HS-5 (cell line): ENCODE data around the gene ALKBH1.
"Not testable (repeated sequence)": the region's sequence is repeated elsewhere in the genome, so short reads cannot be mapped to it uniquely, and the experiment has no call there.

Source experiments
- DNase-seq: peaks from one replicate; pipeline ENCODE4 v3.0.0-alpha.2; 2012; ENCODE audit warnings: low read depth

The ALKBH1 gene

DNA sequence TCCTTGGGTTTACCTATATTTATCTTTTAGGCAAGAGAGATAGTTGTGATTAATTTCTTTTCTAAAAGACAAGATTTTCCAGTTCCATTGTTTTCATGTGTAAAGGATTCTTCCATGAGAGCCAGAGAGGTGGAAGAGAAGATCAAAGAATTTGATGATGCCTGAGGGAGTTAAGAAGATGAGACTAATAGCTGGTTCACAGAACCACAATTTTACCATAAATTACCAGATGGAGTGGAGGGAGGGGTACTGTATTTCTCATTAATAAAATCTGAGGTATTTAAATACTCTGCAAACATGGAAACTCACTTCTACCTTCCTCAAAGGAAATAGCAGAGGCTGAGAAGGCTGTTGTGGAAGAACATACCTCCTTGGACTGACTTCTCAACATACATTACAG is 34.6 kb downstream of the ALKBH1 start:
- no peak for DNase-seq

- no peak for DNase-seq
Observed at GRCh38 chr14:77667331-77667730, 40.5 kb downstream of the ALKBH1 start.

DNA sequence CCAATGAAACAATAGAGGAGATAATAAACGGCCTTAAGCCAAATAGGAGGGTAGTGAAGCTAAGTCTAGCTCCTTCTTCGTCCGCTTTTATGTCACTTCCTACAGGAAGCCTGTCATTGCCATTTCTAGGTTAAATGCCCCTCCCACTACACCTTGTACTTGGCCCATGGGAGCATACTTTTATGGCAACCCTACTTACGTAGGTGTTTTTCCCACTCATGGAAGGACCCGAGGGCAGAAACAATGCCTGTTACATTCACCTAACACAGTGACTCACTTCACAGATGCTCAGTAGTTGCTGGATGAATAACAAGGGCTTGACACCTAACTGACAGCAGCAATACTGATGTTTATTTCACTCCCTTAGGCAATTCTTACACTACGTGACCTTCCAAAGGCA is 44.5 kb downstream of the ALKBH1 start:
- no peak for DNase-seq

DNA sequence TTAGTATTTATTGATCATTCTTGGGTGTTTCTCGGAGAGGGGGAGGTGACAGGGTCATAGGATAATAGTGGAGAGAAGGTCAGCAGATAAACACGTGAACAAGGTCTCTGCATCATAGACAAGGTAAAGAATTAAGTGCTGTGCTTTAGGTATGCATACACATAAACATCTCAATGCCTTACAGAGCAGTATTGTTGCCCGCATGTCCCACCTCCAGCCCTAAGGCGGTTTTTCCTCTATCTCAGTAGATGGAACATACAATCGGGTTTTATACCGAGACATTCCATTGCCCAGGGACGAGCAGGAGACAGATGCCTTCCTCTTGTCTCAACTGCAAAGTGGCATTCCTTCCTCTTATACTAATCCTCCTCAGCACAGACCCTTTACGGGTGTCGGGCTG is 46.3 kb downstream of the ALKBH1 start:
- not testable (repeated sequence) for DNase-seq

DNA sequence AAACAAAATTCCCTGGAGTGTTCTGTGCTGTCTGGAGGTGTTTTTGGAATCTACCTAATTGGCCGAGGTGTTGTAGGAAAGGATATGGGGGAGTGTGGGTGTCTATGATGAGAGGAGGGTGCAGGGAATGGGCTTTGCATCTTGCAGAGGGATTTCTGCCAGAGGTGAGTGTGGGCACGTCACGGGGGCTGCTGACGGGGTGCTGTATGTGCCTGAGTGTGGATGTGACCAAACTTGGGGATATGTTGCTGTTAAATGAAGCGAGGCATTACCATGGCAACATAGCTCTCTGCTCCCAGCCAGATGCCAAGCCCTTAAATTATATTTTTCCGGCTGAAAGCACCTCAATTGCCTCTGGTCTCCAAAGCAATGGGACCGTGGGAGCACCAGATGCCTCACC is 47.1 kb downstream of the ALKBH1 start:
- DNase-seq: no peak

GRCh38 chr14:77659831-77660230 is 48.0 kb downstream of the ALKBH1 start:
- no peak for DNase-seq

DNA sequence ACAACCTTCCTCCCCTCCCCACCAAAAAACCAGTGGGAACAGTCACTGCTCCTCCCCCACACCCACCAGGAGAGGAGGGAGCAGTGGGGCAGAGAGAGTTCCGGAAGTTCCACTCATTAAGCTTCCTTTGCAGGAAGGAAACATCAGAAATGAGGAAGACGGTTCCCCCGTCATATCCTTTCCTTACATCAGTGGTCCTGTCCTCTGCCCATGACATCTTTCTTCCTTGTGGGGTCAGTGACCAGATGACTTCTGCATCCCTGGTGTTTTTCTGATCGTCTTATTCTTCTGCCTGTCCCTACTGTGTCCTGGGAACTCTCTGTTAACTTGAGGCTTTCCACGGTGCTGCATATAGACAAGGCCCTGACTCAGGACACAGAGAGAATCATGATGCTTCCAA is 50.5 kb downstream of the ALKBH1 start:
- DNase-seq: no peak

DNA sequence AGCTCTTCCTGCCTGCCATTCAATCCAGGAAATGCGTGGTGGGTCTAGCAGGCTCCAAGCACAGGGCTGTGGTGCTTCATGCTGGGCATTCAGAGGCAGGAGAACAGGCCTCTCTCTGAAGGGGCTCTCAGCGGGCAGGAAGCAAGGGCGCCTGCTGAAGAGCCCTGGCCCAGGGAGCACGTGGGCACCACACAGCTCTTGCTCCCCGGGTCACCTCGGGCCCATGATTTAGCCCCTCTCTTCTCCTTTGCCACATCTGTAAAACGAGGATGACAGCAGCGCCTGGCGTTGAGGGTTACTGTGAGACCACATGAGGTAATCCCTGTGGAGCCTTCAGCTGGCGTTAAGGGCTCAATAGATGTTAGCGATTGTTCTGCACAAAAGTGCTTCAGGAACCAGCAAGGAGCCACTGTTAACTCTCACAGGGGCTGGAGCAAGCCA is 53.8 kb downstream of the ALKBH1 start:
- DNase-seq: no peak

- DNase-seq: no peak
Observed at GRCh38 chr14:77649326-77649725, 58.5 kb downstream of the ALKBH1 start.

DNA sequence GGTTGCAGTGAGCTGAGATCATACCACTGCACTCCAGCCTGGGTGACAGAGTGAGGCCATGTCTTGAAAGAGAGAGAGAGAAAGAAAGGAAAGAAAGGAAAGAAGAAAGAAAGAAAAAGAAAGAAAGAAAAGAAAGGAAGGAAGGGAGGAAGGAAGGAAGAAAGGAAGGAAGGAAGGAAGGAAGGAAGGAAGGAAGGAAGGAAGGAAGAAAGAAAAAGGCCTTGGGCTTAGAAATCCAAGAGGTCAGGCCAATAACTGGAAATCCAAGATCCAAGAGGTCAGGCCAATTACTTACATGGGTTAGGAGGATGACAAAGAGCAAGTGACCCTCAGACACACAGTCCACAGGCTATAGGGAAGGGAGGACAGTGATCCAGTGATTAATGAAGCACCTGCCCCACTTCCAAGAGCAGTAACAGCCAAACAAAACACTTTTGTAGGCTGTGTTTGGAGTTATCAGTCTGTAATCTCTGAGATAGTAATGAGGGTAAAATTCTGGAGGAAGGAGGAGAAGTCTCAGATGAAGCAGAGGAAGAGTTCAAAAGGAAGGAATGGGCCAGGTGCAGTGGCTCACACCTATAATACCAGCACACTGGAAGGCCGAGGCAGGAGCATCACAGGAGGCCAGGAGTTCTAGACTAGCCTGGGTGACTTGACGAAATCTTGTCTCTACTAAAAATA is 59.2 kb downstream of the ALKBH1 start:
- DNase-seq: no peak

- DNase-seq: no peak
Observed at GRCh38 chr14:77647853-77648252, 60.0 kb downstream of the ALKBH1 start.

DNA sequence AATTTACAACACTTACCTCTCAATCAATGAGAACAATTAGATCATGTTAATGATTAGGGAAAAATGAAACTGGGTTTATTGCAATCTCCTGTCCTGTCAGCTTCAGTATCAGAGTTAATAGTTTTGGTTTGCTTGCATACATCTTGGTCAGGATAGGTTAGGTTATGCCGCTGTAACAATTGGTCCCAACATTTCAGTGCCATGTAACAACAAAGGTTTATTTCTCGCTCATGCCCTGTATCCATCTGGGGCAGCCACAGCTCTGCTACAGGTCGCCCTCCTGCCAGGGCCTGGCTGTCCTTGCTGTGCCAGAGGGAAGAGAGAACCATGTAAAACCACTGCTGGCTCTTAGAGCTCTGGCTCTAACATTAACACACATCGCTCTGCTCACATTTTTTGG is 60.9 kb downstream of the ALKBH1 start:
- no peak for DNase-seq

- no peak for DNase-seq
Observed at GRCh38 chr14:77645520-77646230, 62.1 kb downstream of the ALKBH1 start.

DNA sequence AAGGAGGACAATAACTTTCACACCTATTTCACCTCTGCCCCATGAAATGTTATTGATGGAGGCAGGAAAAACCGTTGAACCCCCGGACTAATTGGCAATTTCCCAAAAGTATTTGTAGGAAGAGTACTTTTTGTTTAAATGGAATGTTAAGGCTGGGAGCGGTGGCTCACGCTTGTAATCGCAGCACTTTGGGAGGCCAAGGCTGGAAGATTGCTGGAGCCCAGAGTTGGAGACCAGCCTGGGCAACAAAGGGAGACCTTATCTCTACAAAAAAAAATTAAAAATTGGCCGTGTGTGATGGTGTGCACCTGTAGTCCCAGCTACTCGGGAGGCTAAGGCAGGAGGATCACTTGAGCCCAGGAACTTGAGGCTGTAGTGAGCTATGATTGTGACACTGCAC is 65.4 kb downstream of the ALKBH1 start:
- no peak for DNase-seq

DNA sequence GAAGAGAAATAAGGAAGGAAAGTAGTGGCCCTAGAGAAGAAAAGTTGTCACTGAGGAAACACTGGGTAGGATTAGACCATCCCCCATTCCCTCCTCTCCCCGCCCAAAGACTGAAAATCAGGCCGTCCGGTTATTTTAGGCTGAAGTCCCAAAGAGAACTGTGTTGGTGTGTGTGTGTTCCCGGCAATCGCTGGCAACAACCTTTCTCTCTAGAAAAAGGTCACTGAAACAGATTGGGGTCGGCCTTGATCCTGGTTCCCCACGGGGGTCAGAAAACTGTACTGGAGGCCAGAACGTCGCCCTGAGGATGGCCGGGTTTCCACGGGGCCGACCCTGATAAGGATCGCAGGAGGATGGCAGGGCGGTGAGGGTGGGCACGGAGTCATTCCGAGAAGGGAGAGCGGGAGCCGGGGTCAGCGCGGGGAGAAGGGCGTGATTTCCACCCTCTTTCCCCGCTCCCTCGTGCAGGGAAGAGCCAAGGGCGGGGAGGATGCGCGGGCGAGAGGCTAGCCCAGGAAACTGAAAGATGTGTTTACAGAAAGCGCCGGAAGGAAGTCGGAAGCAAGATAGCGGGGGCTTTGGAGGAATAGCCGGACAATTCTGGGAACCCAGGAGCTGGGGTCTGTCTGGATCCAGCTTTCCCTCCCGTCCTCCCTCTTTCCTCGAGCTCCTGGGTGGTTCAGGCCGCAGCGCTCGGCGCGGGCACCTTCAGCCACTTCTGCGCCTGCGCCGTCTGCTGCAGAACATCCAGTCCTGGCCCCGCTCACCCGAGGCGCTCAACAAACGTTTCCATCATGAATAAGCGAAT is 66.1 kb downstream of the ALKBH1 start:
- DNase-seq: no peak

- no peak for DNase-seq
Observed at GRCh38 chr14:77640756-77641533, 66.9 kb downstream of the ALKBH1 start.

GRCh38 chr14:77638771-77639171 is 69.1 kb downstream of the ALKBH1 start:
- peak; percentile 88 for DNase-seq

DNA sequence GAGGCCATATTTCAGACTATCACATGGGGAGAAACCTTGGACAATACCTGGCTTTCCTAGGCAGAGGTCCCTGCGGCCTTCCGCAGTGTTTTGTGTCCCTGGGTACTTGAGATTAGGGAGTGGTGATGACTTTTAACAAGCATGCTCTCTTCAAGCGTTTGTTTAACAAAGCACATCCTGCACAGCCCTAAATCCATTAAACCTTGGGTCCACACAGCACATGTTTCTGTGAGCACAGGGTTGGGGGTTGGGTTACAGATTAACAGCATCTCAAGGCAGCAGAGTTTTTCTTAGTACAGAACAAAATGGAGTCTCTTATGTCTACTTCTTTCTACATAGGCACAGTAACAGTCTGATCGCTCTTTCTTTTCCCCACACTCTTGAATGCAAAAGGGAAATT is 72.0 kb downstream of the ALKBH1 start:
- DNase-seq: not testable (repeated sequence)

DNA sequence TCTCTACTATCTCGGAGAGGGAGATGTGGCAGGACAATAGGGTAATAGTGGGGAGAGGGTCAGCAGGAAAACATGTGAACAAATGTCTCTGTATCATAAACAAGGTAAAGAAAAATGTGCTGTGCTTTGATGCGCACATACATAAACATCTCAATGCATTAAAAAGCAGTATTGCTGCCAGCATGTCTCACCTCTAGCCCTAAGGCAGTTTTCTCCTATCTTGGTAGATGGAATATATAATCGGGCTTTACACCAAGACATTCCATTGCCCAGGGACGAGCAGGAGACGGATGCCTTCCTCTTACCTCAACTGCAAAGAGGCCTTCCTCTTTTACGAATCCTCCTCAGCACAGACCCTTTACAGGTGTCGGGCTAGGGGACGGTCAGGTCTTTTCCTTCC is 72.4 kb downstream of the ALKBH1 start:
- DNase-seq: not testable (repeated sequence)

GRCh38 chr14:77630111-77630510 is 77.7 kb downstream of the ALKBH1 start:
- DNase-seq: no peak

GRCh38 chr14:77625360-77625759 is 82.5 kb downstream of the ALKBH1 start:
- DNase-seq: no peak

DNA sequence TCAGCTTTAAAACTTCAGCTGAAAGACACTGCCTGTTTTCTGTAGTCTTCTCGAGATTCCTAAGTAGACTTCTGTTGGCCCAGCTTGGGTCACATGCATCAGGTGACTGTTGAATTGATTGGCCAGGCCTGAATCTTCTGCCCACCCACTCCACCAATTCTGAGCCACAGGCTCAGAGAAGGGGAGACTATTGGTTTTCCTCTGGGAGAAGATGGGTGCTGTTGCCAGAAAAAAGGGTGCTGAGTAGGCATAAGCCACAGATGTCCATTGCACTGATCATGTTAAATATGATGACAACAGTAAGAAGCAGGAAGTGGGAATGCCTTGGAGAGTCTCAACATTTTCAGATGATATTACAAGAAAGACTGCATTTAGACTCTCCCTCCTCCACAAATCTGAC is 84.6 kb downstream of the ALKBH1 start:
- no peak for DNase-seq
